Activated T-cell treated with anti-CD3 and anti-CD28 coated beads for 4 hours (primary cell): ENCODE measurements around the gene WDR20.

ENCODE experiments used
- DNase-seq: peaks from one replicate; pipeline ENCODE4 v3.0.0-alpha.2; 2020

The WDR20 gene

GRCh38 chr14:102201776-102202175 is 62.1 kb downstream of the WDR20 start:
- DNase-seq: no peak

GRCh38 chr14:102202944-102203343 is 63.2 kb downstream of the WDR20 start:
- DNase-seq: no peak

- no peak for DNase-seq
Observed at GRCh38 chr14:102203382-102203781, 63.7 kb downstream of the WDR20 start.

- DNase-seq: no peak
Observed at GRCh38 chr14:102205560-102205959, 65.9 kb downstream of the WDR20 start.

- DNase-seq: no peak
Observed at GRCh38 chr14:102206918-102207317, 67.2 kb downstream of the WDR20 start.

- no peak for DNase-seq
Observed at GRCh38 chr14:102207831-102208365, 68.2 kb downstream of the WDR20 start.

- no peak for DNase-seq
Observed at GRCh38 chr14:102208741-102209140, 69.0 kb downstream of the WDR20 start.

- DNase-seq: no peak
Observed at GRCh38 chr14:102209224-102209966, 69.7 kb downstream of the WDR20 start.

- no peak for DNase-seq
Observed at GRCh38 chr14:102210421-102211042, 70.8 kb downstream of the WDR20 start.

GRCh38 chr14:102211240-102211639 is 71.5 kb downstream of the WDR20 start:
- DNase-seq: no peak

GRCh38 chr14:102212356-102212755 is 72.7 kb downstream of the WDR20 start:
- DNase-seq: no peak

- DNase-seq: no peak
Observed at GRCh38 chr14:102212845-102213244, 73.1 kb downstream of the WDR20 start.

- DNase-seq: no peak
Observed at GRCh38 chr14:102213470-102213869, 73.8 kb downstream of the WDR20 start.

- DNase-seq: no peak
Observed at GRCh38 chr14:102213984-102214658, 74.4 kb downstream of the WDR20 start.

- no peak for DNase-seq
Observed at GRCh38 chr14:102215071-102215470, 75.4 kb downstream of the WDR20 start.

GRCh38 chr14:102215576-102216250 is 76.0 kb downstream of the WDR20 start:
- DNase-seq: no peak

GRCh38 chr14:102217399-102217798 is 77.7 kb downstream of the WDR20 start:
- no peak for DNase-seq

GRCh38 chr14:102217987-102218421 is 78.3 kb downstream of the WDR20 start:
- no peak for DNase-seq

GRCh38 chr14:102218688-102219087 is 79.0 kb downstream of the WDR20 start:
- no peak for DNase-seq

GRCh38 chr14:102219316-102219715 is 79.6 kb downstream of the WDR20 start:
- DNase-seq: no peak

GRCh38 chr14:102220031-102220430 is 80.3 kb downstream of the WDR20 start:
- DNase-seq: no peak

GRCh38 chr14:102221026-102221425 is 81.3 kb downstream of the WDR20 start:
- no peak for DNase-seq

GRCh38 chr14:102222009-102222575 is 82.4 kb downstream of the WDR20 start:
- no peak for DNase-seq
